ENCODE results near the gene CYFIP2.
"Not testable (repeated sequence)": the region's sequence is repeated elsewhere in the genome, so short reads cannot be mapped to it uniquely, and the experiment has no call there.

The CYFIP2 gene

GRCh38 chr5:157265714-157266285 lies at the start of gene CYFIP2:
TSS of gene CYFIP2 (plus strand) at chr5:157266123. CDS start at chr5:157285362, 19,239 bp downstream.
- peak in 1 of 2 experiments; percentile 32 for DNase-seq

- DNase-seq: no peak
These were observed 49.4 kb upstream of the CYFIP2 start for GRCh38 chr5:157216391-157217142.

DNA sequence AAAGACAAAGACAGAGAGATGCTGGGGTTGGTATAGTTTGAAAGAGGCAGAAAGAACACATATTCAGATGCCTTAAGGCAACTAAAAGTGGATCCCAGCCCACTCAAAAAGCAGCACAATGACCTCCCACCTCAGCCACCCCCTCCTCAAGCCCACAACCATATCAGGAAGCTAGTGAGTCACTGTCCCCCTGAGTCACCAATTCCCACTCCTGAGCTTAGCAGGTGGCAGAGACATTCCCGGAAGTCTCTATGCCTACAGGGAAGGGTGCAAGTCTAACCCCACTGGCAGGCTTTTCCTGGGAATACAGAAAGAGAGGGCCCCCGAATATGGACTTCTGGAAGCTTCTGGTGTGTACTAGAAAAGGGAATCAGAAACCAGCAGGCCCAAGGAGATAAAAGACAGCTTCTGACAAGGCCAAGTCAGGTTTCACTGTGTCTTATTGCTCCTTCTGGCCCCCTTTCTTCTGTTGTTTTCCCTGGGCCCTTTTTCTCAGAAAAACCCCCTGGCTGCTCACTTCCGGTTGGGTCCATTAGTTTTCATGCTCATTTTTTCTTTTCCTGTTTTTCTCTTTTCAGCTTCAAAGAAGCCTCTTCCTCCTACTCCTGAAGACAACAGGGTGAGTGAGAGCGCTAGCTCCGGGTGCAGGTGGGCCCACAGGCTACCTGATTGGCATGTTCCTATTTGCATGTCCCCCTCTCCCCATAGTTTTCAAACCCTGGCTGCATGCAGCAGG lies 48.5 kb upstream of the CYFIP2 start:
- DNase-seq: no peak

DNA sequence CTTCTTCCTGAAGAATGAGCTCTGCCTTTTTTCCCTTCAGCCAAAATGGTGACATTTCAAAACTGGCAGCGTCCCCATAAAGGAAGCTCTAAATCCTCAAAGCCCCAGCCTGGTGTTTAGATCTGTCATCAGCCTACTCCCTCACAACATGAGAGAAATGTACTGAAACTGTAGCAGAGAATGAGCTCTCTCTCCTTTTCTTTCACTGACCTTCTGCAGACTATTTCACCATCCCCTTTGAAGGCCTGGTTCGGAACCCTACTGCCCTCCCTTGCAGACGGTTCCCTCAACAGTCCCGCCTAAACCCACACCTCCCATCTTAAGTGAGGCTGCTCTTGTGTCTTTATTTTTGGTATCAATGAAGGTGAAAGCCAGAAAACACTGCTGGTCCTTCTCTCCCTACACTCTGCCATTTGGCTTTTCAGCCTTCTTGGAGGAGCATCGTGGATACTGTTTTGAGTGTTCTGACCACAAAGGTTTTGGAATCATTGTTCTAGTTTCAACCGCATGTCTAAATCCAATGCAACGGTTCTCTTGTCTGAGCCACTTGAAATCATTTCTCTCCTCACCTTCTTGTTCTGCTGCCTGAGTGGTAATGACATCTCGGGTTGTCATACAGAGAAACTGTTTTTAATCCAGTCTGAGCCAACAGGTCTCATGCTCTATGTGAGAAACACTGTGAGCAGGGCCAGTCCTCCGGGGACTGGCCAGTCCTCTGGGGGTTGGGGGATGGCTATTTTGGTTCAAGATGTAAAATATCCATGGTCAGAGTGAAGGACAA lies 46.2 kb upstream of the CYFIP2 start:
- no peak for DNase-seq

GRCh38 chr5:157221959-157222358 lies 44.0 kb upstream of the CYFIP2 start:
- DNase-seq: no peak

DNA sequence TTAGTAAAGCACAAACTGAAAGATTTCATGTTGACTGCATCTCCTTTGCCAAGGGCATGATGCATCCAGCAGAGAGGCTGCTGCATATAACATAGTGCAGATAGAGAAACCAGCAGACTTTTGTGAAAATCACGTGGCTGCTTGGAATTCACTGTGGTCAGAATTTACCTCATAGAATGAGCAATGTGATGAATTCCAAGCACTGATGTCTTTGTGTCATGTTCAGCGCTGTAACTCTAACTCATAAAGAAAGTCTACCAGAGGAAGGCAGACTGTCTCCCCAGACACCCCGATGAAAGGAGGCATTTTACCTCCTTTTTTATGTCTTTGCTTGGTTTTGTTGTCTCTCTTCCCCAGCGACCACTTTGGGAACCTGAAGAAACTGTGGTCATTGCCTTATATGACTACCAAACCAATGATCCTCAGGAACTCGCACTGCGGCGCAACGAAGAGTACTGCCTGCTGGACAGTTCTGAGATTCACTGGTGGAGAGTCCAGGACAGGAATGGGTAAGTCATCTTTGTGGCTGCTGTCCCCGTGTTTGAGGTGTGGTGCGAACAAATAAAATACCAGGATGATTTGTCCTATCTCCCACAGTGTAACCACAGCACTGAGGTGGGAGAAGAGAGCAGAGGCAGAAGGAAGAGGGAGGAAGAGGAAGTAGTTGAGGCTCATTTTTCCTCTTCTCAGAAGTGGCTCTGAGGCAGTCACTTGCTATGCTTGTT lies 43.3 kb upstream of the CYFIP2 start:
- no peak for DNase-seq

DNA sequence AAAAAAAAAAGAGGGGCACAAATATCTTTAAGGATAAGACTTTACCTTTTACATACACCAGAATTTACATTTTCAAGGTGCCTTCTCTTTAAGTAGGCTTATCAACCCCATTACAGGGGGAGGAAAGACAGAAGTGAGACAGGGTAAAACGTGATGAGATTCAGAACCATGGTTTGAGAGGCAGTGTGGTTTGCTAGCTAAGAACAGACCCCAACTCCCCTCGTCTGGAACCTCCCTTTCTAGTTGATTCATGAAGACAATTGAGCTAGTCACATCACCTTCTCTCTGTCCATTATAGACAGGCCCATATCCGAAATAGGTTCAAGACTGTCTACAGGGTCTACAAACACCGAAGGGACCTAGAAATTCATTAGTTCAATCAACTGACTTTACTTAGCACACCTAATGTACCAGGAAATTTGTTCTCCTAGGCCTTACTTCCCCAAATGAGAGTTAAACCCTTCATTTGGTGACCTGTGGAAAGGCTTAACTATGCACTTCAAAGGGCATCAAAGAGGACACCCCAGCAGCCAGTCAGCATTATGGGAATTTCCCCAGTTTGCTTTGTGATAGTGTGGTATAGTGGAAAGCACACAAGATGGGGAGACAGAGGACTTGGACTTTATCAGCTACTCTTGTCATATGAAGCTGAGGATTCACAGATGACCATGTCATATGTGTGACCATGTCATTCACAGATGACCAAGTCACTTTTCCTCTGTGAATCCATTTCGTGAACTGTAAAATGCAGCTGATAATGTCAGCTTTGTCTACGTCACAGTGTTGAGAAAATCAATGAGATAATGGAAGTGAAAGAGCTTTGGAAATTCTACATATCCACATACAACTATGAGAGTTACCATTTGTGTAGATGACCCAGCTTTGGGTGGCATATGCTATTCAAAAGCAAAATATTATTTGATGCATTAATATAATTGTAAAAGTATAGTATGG lies 40.2 kb upstream of the CYFIP2 start:
- DNase-seq: no peak

DNA sequence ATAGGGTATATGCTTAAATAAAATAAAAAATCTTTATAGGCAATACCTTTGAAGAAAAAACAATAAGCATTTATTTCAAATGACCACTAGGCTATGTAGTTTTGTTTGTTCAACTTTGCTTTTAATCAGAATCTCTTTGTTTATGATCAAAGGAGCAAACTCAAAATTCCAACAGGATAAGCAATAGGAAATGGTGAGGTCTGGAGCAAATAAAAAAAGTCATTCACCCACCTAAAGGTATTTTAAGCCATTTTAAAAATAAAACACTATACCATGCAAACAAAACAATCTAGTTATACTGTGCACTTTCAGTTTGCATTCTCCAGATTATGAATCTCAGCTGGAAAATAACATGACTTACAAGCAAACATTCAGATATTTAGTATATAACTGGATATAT lies 35.3 kb upstream of the CYFIP2 start:
- no peak for DNase-seq

- no peak for DNase-seq
These were observed 33.2 kb upstream of the CYFIP2 start for GRCh38 chr5:157232706-157233105.

GRCh38 chr5:157233515-157233914 lies 32.4 kb upstream of the CYFIP2 start:
- DNase-seq: no peak

GRCh38 chr5:157236423-157236822 lies 29.5 kb upstream of the CYFIP2 start:
- DNase-seq: no peak

- DNase-seq: no peak
These were observed 24.4 kb upstream of the CYFIP2 start for GRCh38 chr5:157241483-157241882.

DNA sequence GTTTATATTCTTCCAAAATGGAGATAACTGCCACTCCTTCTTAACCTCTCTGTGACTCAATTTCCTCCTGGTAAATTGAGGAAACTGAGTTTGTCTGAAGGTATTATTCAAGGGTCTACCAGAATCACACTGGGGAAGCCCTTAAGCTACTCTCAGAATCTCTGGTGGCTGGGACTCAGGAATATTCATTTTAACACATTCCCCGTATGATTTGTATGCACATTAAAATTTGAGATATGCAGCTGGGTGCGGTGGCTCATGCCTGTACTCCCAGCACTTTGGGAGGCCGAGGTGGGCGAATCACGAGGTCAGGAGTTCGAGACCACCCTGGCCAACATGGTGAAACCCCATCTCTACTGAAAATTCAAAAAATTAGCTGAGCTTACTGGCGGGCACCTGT lies 21.2 kb upstream of the CYFIP2 start:
- not testable (repeated sequence) for DNase-seq

- DNase-seq: no peak
These were observed 20.4 kb upstream of the CYFIP2 start for GRCh38 chr5:157245476-157245875.

GRCh38 chr5:157245886-157246285 lies 20.0 kb upstream of the CYFIP2 start:
- no peak for DNase-seq

DNA sequence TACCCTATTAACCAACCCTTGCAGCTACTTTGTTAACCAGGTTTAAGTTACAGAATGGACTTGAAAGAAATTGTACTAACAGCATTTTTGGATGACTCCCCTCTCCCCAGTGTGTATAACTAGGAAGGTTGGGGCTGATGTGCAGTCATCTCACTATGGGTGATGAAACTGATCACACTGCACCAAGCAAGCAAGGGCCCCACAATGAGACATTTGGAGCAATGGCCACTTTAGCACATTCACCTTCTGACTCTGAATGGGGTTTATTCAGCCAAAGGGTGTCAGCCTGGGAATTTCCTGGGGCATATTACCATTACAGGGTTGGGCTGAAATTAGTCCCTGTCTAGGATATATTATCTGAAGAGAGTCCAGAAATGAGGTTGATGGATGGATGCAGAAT lies 18.7 kb upstream of the CYFIP2 start:
- DNase-seq: no peak

- no peak for DNase-seq
These were observed 17.0 kb upstream of the CYFIP2 start for GRCh38 chr5:157248821-157249470.

- DNase-seq: no peak
These were observed 13.0 kb upstream of the CYFIP2 start for GRCh38 chr5:157252711-157253465.

DNA sequence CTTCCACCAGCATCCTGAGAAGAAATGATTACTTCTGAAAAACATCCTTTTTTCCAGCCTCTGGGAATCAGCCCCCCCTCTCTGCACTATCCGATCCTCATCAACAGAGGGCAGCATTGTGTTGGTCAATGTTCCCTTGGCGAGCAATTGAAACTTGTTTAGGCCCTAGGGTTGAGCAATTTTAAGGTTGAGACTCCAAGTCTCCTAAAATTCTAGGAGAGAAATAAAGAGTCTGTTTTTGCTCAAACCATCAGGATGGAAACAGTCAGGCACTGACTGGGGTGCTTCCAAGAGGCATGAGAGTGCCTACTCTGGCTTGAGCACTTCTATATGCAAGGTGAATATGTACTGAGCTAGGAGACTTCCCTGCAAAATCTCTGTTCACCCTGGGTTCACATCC lies 12.4 kb upstream of the CYFIP2 start:
- DNase-seq: peak; percentile 16 to 42

GRCh38 chr5:157258450-157258849 lies 7.5 kb upstream of the CYFIP2 start:
- no peak for DNase-seq
